GM18858 (cell line): ENCODE data around the gene SV2A.
"Not testable (repeated sequence)": the region's sequence is repeated elsewhere in the genome, so short reads cannot be mapped to it uniquely, and the experiment has no call there.

Experiments used
- ATAC-seq: cut with Tn5 transposase; IDR thresholded peaks from one replicate; pipeline ENCODE4 v1.9.1; 2021; ENCODE audit not compliant: unreplicated experiment

SV2A gene

GRCh38 chr1:149917571-149918144, at the start of gene SV2A:
Gene SV2A (minus strand): TSS chr1:149917844. CDS start chr1:149913840, 4,004 bp downstream.
- no peak for ATAC-seq

- no peak for ATAC-seq
These were observed 49.4 kb upstream of the SV2A start for GRCh38 chr1:149967041-149967440.

- no peak for ATAC-seq
These were observed 48.8 kb upstream of the SV2A start for GRCh38 chr1:149966405-149966804.

- no peak for ATAC-seq
These were observed 47.8 kb upstream of the SV2A start for GRCh38 chr1:149965440-149965839.

GRCh38 chr1:149963358-149963757, 45.7 kb upstream of the SV2A start:
- ATAC-seq, result no peak

GRCh38 chr1:149962736-149963135, 45.1 kb upstream of the SV2A start:
- no peak for ATAC-seq

GRCh38 chr1:149962039-149962647, 44.5 kb upstream of the SV2A start:
- no peak for ATAC-seq

GRCh38 chr1:149957548-149957947, 39.9 kb upstream of the SV2A start:
- ATAC-seq, result not testable (repeated sequence)

- no peak for ATAC-seq
These were observed 32.3 kb upstream of the SV2A start for GRCh38 chr1:149949911-149950310.

- ATAC-seq, result no peak
These were observed 27.6 kb upstream of the SV2A start for GRCh38 chr1:149945206-149945605.

- no peak for ATAC-seq
These were observed 25.2 kb upstream of the SV2A start for GRCh38 chr1:149942885-149943284.

- no peak for ATAC-seq
These were observed 24.6 kb upstream of the SV2A start for GRCh38 chr1:149942207-149942606.

- no peak for ATAC-seq
These were observed 22.8 kb upstream of the SV2A start for GRCh38 chr1:149940427-149940826.

GRCh38 chr1:149938668-149939003, 21.0 kb upstream of the SV2A start:
- ATAC-seq, result not testable (repeated sequence)

- no peak for ATAC-seq
These were observed 20.1 kb upstream of the SV2A start for GRCh38 chr1:149937759-149938158.

GRCh38 chr1:149936992-149937705, 19.5 kb upstream of the SV2A start:
- no peak for ATAC-seq

- ATAC-seq, result no peak
These were observed 18.7 kb upstream of the SV2A start, which contains the start of gene MTMR11 for GRCh38 chr1:149936170-149936991. Gene MTMR11 (minus strand): TSS chr1:149936879. CDS start chr1:149936647, 232 bp downstream.

GRCh38 chr1:149934356-149934755, 16.7 kb upstream of the SV2A start:
- ATAC-seq, result no peak

GRCh38 chr1:149933208-149933607, 15.6 kb upstream of the SV2A start:
- ATAC-seq, result no peak

GRCh38 chr1:149932474-149932873, 14.8 kb upstream of the SV2A start:
- ATAC-seq, result no peak

GRCh38 chr1:149931212-149931790, 13.7 kb upstream of the SV2A start:
- no peak for ATAC-seq
